Neutrophil (primary cell): ENCODE data around the gene ASPHD2.
A peak's percentile ranks its signal among the peaks of the same experiment; 100 is the strongest.
"Not testable (repeated sequence)": the region's sequence is repeated elsewhere in the genome, so short reads cannot be mapped to it uniquely, and the experiment has no call there.

Source experiments
- H3K27ac ChIP-seq: fragments of 200-600 bp; sonication (generic); 2 replicates; pipeline ENCODE4 v1.5.1; 2016; ENCODE audit warnings: mild to moderate bottlenecking, moderate library complexity
- H3K27me3 ChIP-seq: fragments of 200-600 bp; sonication (generic); 2 replicates; pipeline ENCODE4 v1.6.0; 2016; ENCODE audit warnings: mild to moderate bottlenecking
- H3K36me3 ChIP-seq: fragments of 200-600 bp; sonication (generic); 2 replicates; pipeline ENCODE4 v1.5.1; 2017
- H3K4me1 ChIP-seq, 2 experiments: fragments of 200-600 bp in 1 of 2; sonication (generic) in 1 of 2; 1 replicate in 1 of 2; 2 replicates in 1 of 2; pipeline versions ENCODE4 v1.5.1 to v1.6.1; 2013 to 2016; ENCODE audit warnings: low read depth in 1 of 2, low read length in 1 of 2, mild to moderate bottlenecking in 1 of 2, moderate library complexity in 1 of 2; ENCODE audit not compliant: control insufficient read depth in 1 of 2, insufficient read depth in 1 of 2
- H3K4me3 ChIP-seq, 2 experiments: fragments of 200-600 bp in 1 of 2; sonication (generic) in 1 of 2; 1 replicate in 1 of 2; 2 replicates in 1 of 2; pipeline ENCODE4 v1.5.1; 2013 to 2016; ENCODE audit warnings: low read depth in 1 of 2, low read length in 1 of 2, mild to moderate bottlenecking in 1 of 2, moderate library complexity in 1 of 2
- H3K9me3 ChIP-seq: fragments of 200-600 bp; sonication (generic); 2 replicates; pipeline ENCODE4 v1.5.1; 2016
- CTCF ChIP-seq: fragments of 200-600 bp; sonication (generic); IDR thresholded peaks from 2 replicates; pipeline ENCODE4 v1.5.1; 2016; ENCODE audit warnings: antibody characterized with exemption

Gene ASPHD2

GRCh38 chr22:26398741-26399153 lies 30.3 kb upstream of the ASPHD2 start:
- Histone ChIP-seq H3K27ac (no peak overlapping the region), H3K4me1 (no peaks in the 10 kb centered on the region), H3K9me3 (no peaks in the 10 kb centered on the region), H3K36me3 (no peaks in the 10 kb centered on the region), H3K27me3 (no peaks in the 10 kb centered on the region), H3K4me3 (no peak overlapping the region)
- TF ChIP-seq CTCF: peak; percentile 51

GRCh38 chr22:26399289-26399688 lies 29.8 kb upstream of the ASPHD2 start:
- H3K36me3 ChIP-seq: no peaks in the 10 kb centered on the region
- H3K27me3 ChIP-seq: no peaks in the 10 kb centered on the region
- no peak for TF ChIP-seq CTCF
- no peak overlapping the region for H3K4me3 ChIP-seq
- no peaks in the 10 kb centered on the region for H3K9me3 ChIP-seq
- H3K27ac ChIP-seq: no peak overlapping the region
- H3K4me1 ChIP-seq: peaks cover 0 to 3% of the 10 kb centered on the region in 2 experiments

DNA sequence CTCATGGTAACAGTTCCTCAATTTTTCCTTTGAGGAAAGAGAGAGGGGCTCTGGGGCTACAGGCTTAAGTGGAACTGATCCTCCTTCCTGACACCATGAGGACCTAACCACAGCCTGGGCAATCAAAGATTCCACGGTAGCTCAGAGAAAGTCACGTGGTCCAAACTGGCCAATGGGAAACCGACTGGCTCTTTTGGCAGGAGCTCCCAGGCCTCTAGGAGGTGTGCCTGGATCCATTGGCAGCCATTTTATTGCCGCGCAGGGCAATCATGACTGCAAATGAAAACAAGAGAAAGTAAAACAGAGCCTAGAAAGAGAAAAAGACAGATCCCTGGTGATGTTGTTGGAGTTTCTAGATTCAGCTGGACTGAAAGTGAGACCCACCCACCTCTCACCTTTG lies 27.3 kb upstream of the ASPHD2 start:
- Histone ChIP-seq H3K4me3 (no peak overlapping the region), H3K27ac (no peak overlapping the region), H3K36me3 (no peaks in the 10 kb centered on the region), H3K9me3 (no peaks in the 10 kb centered on the region), H3K4me1 (peaks cover 8 to 13% of the 10 kb centered on the region in 2 experiments), H3K27me3 (peaks cover 10% of the 10 kb centered on the region)
- no peak for TF ChIP-seq CTCF

GRCh38 chr22:26404851-26405421 lies 24.1 kb upstream of the ASPHD2 start:
- no peaks in the 10 kb centered on the region for H3K36me3 ChIP-seq
- peaks cover 8 to 13% of the 10 kb centered on the region in 2 experiments for H3K4me1 ChIP-seq
- peak overlapping the region; percentile 64 for H3K27ac ChIP-seq
- no peaks in the 10 kb centered on the region for H3K9me3 ChIP-seq
- H3K27me3 ChIP-seq: peaks cover 13% of the 10 kb centered on the region
- H3K4me3 ChIP-seq: no peak overlapping the region
- TF ChIP-seq CTCF: no peak

GRCh38 chr22:26406118-26406517 lies 22.9 kb upstream of the ASPHD2 start:
- Histone ChIP-seq H3K9me3 (no peaks in the 10 kb centered on the region), H3K36me3 (no peaks in the 10 kb centered on the region), H3K4me1 (peaks cover 8 to 13% of the 10 kb centered on the region in 2 experiments), H3K27me3 (peaks cover 22% of the 10 kb centered on the region), H3K4me3 (no peak overlapping the region), H3K27ac (no peak overlapping the region)
- no peak for TF ChIP-seq CTCF

DNA sequence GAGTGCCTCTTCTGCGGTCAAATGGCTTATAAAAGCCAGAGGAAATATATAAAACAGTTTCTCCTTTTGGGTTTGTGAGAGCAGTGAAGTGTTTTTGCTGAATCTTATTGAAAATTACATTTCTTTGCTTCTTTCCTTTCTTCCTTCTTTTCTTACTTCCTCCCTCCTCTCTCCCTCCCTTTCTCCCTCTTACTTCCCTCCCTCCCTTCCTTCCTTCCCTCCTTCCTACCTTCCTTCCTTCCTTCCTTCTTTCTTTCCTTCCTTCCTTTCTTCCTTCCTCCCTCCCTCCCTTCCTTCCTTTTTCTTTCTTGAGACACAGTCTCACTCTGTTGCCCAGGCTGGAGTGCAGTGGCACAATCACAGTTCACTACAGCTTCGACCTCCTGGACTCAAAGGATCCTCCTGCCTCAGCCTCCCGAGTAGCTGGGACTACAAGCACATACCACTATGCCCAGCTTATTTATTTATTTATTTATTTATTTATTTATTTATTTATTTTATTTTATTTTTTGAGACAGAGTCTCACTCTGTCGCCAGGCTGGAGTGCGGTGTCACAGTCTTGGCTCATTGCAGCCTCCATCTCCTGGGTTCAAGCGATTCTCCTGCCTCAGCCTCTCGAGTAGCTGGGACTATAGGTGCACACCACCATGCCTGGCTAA lies 20.4 kb upstream of the ASPHD2 start:
- not testable (repeated sequence) for H3K27ac ChIP-seq, H3K4me3 ChIP-seq, H3K9me3 ChIP-seq, H3K36me3 ChIP-seq
- Histone ChIP-seq H3K4me1 (peaks cover 8 to 13% of the 10 kb centered on the region in 2 experiments), H3K27me3 (peaks cover 47% of the 10 kb centered on the region)
